Renal pelvis (tissue), 4 donors: ENCODE results near the gene ATP8B3. TPM values are rescaled to one million over a fixed set of nuclear protein-coding genes. Genes with fewer than 3 reads are reported as not detected.

Experiments used
- DNase-seq: peaks from one replicate; pipeline ENCODE4 v3.0.0-alpha.2; 2013
- polyA plus RNA-seq, 3 donors: library from polyadenylated mRNA; unstranded; fragments of 120-200 nt; gene quantifications; one replicate each; pipeline ENCODE4 v1.2.1, GENCODE V29; 2013; ENCODE audit not compliant: insufficient read length in 3 of 3

Gene ATP8B3
- polyA plus RNA-seq, 3 donors = 0.58 to 1.0 (median 0.83) TPM

GRCh38 chr19:1745589-1746031 is 66.5 kb downstream of the ATP8B3 start:
- no peak for DNase-seq

- no peak for DNase-seq
These were observed 67.1 kb downstream of the ATP8B3 start for GRCh38 chr19:1744822-1745563.

DNA sequence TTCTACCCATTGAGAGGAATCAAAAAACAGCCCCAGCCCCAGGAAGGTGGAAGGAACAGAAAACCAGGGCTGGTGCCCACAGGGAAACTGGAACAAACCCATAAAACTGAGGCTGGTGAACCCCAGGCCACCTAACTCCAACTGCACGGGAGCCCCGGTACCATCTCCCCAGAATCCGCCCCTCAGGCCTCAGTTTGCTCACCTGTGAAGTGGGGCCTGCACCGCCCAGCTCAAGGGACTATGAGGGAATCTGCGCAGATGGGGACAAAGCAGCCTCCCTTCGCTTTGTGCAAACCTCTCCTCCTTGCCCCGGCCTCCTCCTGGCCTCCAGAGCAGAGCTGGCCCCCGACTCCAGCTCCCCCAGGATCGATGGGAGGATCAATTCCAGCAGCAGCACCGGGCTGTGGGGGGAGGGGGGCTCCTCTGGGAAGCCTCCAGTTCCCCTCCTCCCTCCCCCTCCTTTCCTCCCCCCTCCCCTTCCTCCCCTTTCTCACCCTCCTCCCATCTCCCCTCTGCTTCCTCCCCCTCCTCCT is 67.9 kb downstream of the ATP8B3 start:
- DNase-seq = no peak

DNA sequence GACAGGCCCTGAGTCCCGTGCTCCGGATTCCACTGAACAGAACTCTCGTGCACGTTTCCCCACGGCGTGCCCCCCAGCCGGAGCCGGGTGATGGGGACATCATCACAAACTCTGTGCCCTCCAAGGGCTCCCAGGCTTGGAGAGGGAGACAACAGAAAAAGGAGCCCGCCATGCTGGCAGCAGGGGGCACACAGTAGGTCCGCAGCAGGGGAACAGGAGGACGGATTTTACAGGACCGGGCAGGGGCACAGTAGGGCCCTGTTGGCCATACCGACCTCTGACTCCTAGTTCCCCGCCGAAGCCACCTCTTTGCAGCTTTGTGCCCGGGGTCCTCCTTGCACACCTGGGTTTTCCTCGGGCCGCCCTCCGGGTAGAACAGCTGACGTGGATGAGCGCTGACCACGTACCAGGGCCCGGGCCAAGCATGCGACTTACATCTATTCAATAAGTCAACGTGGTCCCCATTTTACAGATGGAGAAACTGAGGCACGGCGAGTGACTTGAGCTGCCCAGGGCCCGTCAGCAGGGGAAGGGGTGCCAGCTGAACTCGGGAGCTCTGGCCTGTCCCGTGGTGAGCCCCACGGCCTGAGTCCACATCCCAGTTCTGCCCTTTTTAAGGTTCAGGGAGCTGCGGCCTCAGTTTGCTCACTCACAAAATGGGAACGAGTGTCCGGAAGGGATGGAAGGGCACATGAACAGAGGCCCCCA is 68.9 kb downstream of the ATP8B3 start:
- no peak for DNase-seq

DNA sequence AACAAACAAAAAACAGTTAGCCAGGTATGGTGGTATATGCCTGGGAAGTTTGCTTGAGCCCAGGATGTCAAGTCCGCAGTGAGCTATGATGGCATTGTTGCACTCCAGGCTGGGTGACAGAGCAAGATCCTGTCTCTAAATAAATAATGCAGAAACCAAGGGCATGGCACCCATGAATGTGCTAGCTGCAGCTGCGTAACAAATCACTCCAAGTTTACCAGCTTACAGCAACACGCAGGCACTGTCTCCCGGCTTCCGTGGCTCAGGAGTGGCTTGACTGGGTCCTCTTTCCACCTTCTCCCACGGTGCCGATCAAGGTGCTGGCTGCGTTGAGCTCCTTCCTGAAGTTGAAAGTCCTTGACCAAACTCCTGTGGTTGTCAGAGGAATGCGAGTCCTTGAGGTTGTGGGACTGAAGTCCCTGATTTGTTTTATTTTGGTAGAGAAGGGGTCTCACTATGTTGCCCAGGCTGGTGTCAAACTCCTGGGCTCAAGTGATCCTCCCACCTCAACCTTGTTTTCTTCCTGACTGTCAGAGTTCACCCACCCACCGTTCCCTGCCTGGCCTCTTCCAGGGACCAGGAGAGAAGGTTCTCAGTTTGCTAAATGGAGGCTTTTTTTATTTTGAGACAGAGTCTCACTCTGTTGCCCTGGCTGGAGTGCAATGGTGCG is 72.0 kb downstream of the ATP8B3 start:
- DNase-seq = no peak

DNA sequence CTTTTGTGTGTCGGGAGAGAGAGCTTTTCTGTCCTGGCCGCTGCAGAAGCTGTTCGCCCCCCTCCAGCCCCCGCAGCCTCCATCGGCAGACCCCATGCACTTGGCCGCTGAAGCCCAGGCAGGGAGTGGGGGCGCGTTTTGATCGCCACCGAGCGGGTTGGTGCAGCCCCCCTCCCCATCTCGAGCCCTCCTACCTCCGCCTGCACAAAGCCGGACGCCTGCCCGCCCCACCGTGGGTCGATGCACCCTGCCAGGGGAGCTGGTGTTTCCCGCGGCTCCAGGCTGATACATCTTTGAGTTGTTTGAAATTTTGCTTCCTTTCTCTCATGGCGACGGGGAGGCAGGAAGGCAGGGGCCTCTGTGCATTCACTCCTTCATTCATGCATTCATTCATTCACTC is 75.1 kb downstream of the ATP8B3 start:
- DNase-seq = no peak

- DNase-seq = no peak
These were observed 75.8 kb downstream of the ATP8B3 start for GRCh38 chr19:1736280-1736679.

GRCh38 chr19:1734321-1734966 is 77.6 kb downstream of the ATP8B3 start:
- no peak for DNase-seq

Other genes starting within 250 kb of the ATP8B3 start
- 10 to 100 TPM; 23.9 to 39.8 (median 33.3) TPM for gene MEX3D, start 244.0 kb downstream of the ATP8B3 start, polyA plus RNA-seq
- 10 to 100 TPM; 70.0 to 83.4 (median 82.8) TPM for gene MBD3, start 219.4 kb downstream of the ATP8B3 start, polyA plus RNA-seq
- 100 to 1,000 TPM in 2 of 3 donors, 10 to 100 TPM in 1; 99.6 to 131 (median 127) TPM for gene UQCR11, start 206.8 kb downstream of the ATP8B3 start, polyA plus RNA-seq
- gene TCF3, start 159.7 kb downstream of the ATP8B3 start, polyA plus RNA-seq = 100 to 1,000 TPM in 2 of 3 donors, 10 to 100 TPM in 1; 92.2 to 125 (median 123) TPM
- under 1 TPM; 0.03 to 0.05 (median 0.04) TPM for gene ONECUT3, start 58.8 kb downstream of the ATP8B3 start, polyA plus RNA-seq
- gene REXO1, start 36.2 kb upstream of the ATP8B3 start, polyA plus RNA-seq = 10 to 100 TPM; 29.2 to 35.8 (median 30.0) TPM
- 10 to 100 TPM in 2 of 3 donors, 1 to 10 TPM in 1; 7.8 to 11.7 (median 11.3) TPM for gene KLF16, start 51.3 kb upstream of the ATP8B3 start, polyA plus RNA-seq
- 10 to 100 TPM; 42.6 to 71.8 (median 58.8) TPM for gene ABHD17A, start 73.2 kb upstream of the ATP8B3 start, polyA plus RNA-seq
- gene ADAT3, start 93.1 kb upstream of the ATP8B3 start, polyA plus RNA-seq = 1 to 10 TPM; 3.7 to 5.5 (median 4.6) TPM
- 100 to 1,000 TPM in 1 of 3 donors, 10 to 100 TPM in 2; 77.5 to 101 (median 96.6) TPM for gene SCAMP4, start 93.1 kb upstream of the ATP8B3 start, polyA plus RNA-seq
- gene CSNK1G2, start 128.9 kb upstream of the ATP8B3 start, polyA plus RNA-seq = 10 to 100 TPM; 55.7 to 72.6 (median 70.7) TPM
- gene BTBD2, start 203.4 kb upstream of the ATP8B3 start, polyA plus RNA-seq = 100 to 1,000 TPM; 114 to 138 (median 114) TPM
- 10 to 100 TPM; 74.4 to 82.8 (median 81.0) TPM for gene MKNK2, start 239.0 kb upstream of the ATP8B3 start, polyA plus RNA-seq